Measurements from ENCODE around the gene ISCU. TPM values are rescaled to one million over a fixed set of nuclear protein-coding genes. Genes with fewer than 3 reads are reported as not detected.
A peak's percentile ranks its signal among the peaks of the same experiment; 100 is the strongest.

The ISCU gene
- total RNA-seq, 4 donors from 2014 or later, result 232 to 337 (median 249) TPM

DNA sequence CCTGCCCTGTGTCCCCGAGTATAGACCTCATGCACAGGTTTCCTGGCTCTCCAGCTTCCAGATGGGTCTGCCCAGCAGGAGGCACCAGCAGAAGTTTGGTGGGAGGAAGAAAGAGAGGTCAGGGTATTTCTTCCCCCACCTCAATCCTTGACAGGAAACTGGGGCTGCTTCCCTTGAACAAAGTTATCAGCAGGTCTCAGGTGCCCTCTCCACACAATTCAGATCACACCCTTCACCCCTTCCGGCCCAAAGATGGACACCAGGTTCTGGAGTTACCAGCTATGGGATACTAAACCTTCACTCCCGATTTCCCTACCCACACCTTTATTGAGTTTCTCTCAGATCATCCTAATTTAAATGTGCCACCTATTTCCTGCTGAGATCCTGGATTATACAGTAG is 2.6 kb upstream of the ISCU start:
- ATAC-seq (no peak), DNase-seq (no peak)
- H3K4me3 ChIP-seq, result peak overlapping the region; percentile 90 to 100 (median 94)
- H3K27ac ChIP-seq, result peak overlapping the region in 3 of 4 donors; percentile 92 to 97 (median 97)
- H3K27me3 ChIP-seq, result no peaks in the 10 kb centered on the region
- peaks cover 0 to 13% of the 10 kb centered on the region in 2 donors for H3K36me3 ChIP-seq
- no peaks in the 10 kb centered on the region for H3K9me3 ChIP-seq
- no peak for TF ChIP-seq POLR2A (IDR thresholded peaks at IDR 0.05)
- TF ChIP-seq, protein P1, sequence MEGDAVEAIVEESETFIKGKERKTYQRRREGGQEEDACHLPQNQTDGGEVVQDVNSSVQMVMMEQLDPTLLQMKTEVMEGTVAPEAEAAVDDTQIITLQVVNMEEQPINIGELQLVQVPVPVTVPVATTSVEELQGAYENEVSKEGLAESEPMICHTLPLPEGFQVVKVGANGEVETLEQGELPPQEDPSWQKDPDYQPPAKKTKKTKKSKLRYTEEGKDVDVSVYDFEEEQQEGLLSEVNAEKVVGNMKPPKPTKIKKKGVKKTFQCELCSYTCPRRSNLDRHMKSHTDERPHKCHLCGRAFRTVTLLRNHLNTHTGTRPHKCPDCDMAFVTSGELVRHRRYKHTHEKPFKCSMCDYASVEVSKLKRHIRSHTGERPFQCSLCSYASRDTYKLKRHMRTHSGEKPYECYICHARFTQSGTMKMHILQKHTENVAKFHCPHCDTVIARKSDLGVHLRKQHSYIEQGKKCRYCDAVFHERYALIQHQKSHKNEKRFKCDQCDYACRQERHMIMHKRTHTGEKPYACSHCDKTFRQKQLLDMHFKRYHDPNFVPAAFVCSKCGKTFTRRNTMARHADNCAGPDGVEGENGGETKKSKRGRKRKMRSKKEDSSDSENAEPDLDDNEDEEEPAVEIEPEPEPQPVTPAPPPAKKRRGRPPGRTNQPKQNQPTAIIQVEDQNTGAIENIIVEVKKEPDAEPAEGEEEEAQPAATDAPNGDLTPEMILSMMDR (IDR thresholded peaks at IDR 0.05 in 4 of 5, conservative IDR thresholded peaks at IDR 0.05 in 1 of 5), result no peak
- intact Hi-C loops (cut with DNase I; ENCODE audit: low total_unique reads), result loop anchor here (5.0 kb wide), 3 partner anchors 173 to 493 kb away; partner anchors contain the start of genes CORO1C and USP30
- in situ Hi-C loops (cut with MboI; ENCODE audit: low sequenced_read_pairs in 4 of 4), result loop anchor here (5.0 to 25.0 kb wide), 5 partner anchors 58 to 535 kb away; partner anchors contain the start of genes ALKBH2 (in 4 of the 4), UNG (in 4 of the 4) and SSH1 (in 1 of the 4)
- peaks cover 58 to 65% of the 10 kb centered on the region in 2 donors for H3K4me1 ChIP-seq

DNA sequence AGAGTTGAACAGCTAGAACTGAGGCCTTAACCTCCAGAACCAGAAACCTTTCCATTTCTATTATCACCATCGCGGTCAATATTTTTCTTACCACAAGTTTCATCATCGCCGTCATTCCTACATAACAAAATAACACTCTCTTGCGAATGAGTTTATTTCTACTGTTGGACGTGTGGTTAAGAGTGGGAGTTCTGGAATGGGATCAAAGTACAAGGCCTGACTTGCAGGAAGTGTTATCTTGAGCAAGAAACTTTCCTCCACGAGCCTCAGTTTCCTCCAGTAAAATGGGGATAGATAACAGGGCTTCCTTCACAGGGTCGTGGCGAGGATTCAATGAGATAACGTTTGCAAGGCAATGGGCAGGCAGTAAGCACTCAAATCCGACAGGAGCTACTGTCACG is 2.1 kb upstream of the ISCU start:
- H3K9me3 ChIP-seq, result no peaks in the 10 kb centered on the region
- no peak for DNase-seq
- no peak for TF ChIP-seq POLR2A (IDR thresholded peaks at IDR 0.05)
- TF ChIP-seq, protein P1 (IDR thresholded peaks at IDR 0.05 in 4 of 5, conservative IDR thresholded peaks at IDR 0.05 in 1 of 5), result no peak
- H3K36me3 ChIP-seq, result peaks cover 0 to 19% of the 10 kb centered on the region in 2 donors
- peaks cover 62 to 64% of the 10 kb centered on the region in 2 donors for H3K4me1 ChIP-seq
- H3K27ac ChIP-seq, result peak overlapping the region; percentile 92 to 97 (median 96)
- intact Hi-C loops (cut with DNase I; ENCODE audit: low total_unique reads) (loop anchor here (5.0 kb wide), 3 partner anchors 172 to 492 kb away; partner anchors contain the start of genes CORO1C and USP30), in situ Hi-C loops (cut with MboI; ENCODE audit: low sequenced_read_pairs in 4 of 4) (loop anchor here (5.0 to 25.0 kb wide), 5 partner anchors 57 to 534 kb away; partner anchors contain the start of genes ALKBH2 (in 4 of the 4), UNG (in 4 of the 4) and SSH1 (in 1 of the 4))
- no peaks in the 10 kb centered on the region for H3K27me3 ChIP-seq
- no peak for ATAC-seq
- H3K4me3 ChIP-seq, result peak overlapping the region; percentile 90 to 100 (median 94)

DNA sequence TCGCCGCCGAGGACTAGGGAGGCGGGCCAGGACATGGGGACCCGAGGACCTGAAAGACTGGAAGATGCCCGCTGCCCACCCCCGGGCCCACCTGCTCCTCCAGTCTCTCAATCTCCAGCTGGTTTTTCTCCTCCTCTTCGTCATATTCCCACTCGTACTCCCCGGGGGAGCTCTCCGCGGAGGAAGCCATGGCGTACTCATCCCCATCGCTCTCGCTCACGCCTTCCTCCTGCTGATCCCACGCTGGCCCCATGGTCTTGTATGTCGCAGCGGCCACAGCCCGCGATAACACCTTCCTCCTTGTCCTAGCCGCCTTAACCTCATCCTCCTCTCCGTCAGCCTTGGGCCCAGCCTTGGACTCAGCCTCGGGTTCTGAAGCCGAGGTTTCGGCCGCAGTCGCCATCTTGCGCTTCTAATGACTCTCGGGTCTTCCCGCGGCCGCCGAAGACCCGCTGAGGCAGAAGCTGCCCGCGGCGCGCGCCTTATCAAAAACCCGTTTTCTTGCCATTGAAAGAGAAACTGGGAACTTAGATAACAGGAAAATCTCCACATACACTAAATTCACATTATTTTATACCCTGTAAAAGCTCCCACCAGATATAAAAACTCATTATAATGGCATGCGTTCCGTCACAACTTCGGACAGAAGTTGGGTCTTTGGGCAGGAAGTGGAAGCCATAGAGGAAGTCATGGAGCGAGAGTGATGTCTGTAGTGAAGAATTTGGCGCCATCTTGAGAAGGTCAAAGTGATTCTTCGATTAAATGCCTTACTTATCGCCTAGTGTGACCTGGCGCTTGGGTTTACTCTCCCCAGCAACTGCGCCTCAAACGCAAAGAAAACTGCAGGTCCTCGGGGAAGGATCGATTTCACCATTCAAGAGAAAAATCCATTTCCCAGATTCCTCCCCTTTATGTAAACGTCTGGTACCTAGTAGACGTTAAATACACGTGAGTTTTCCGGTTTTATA is 1.4 kb upstream of the ISCU start, which contains the start of gene SART3:
SART3 (minus strand) TSS at position 422 of the 968 bp plus-strand sequence; CDS start at position 403, 19 bp downstream.
- TF ChIP-seq POLR2A (IDR thresholded peaks at IDR 0.05), result peak in 1 of 2 donors; percentile 69
- TF ChIP-seq, protein P1 (IDR thresholded peaks at IDR 0.05 in 4 of 5, conservative IDR thresholded peaks at IDR 0.05 in 1 of 5), result no peak
- Histone ChIP-seq H3K27me3 (no peaks in the 10 kb centered on the region), H3K36me3 (peaks cover 0 to 25% of the 10 kb centered on the region in 2 donors), H3K4me1 (peaks cover 62 to 64% of the 10 kb centered on the region in 2 donors), H3K4me3 (peak within 1 kb of the TSS; percentile 90 to 100 (median 94)), H3K27ac (peak within 1 kb of the TSS; percentile 92 to 97 (median 96)), H3K9me3 (no peaks in the 10 kb centered on the region)
- ATAC-seq, result peak; percentile 69 to 73
- peak; percentile 49 to 68 for DNase-seq
- intact Hi-C loops (cut with DNase I; ENCODE audit: low total_unique reads), result loop anchor here (5.0 kb wide), 3 partner anchors 171 to 491 kb away; partner anchors contain the start of genes CORO1C and USP30
- in situ Hi-C loops (cut with MboI; ENCODE audit: low sequenced_read_pairs in 4 of 4), result loop anchor here (5.0 to 25.0 kb wide), 5 partner anchors 56 to 534 kb away; partner anchors contain the start of genes ALKBH2 (in 4 of the 4), UNG (in 4 of the 4) and SSH1 (in 1 of the 4)

DNA sequence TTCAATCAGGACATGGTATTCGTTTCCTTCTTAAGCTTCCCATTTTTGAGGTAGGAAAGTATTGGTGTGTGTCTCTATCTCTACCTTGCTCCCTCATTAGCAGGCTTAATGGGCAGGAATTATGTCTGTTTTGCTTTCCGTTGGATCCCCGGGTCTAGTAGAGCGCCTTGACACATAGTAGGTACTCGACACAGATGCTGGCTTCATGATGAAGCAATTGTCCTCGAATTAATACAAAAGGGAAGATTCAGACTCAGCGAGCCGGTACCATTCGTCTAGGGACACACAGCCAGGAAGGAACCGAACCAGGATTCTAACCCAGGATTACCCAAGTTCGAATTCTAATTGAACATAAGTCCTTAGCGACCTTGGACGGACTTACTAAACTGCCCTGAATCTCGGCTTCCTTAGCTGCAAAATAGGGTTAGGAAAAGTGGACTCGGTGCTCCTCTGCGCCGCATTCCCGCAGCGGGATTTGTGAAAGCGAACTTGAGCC is 496 bp upstream of the ISCU start:
- DNase-seq (no peak), ATAC-seq (peak; percentile 6 to 8)
- peak overlapping the region; percentile 92 to 97 (median 96) for H3K27ac ChIP-seq
- TF ChIP-seq POLR2A (IDR thresholded peaks at IDR 0.05), result no peak
- TF ChIP-seq, protein P1 (IDR thresholded peaks at IDR 0.05 in 4 of 5, conservative IDR thresholded peaks at IDR 0.05 in 1 of 5), result no peak
- in situ Hi-C loops (cut with MboI; ENCODE audit: low sequenced_read_pairs in 4 of 4), result loop anchor here (5.0 to 25.0 kb wide), 5 partner anchors 55 to 533 kb away; partner anchors contain the start of genes ALKBH2 (in 4 of the 4), UNG (in 4 of the 4) and SSH1 (in 1 of the 4)
- intact Hi-C loops (cut with DNase I; ENCODE audit: low total_unique reads), result loop anchor here (1.0 to 5.0 kb wide), 6 partner anchors 47 to 490 kb away; partner anchors contain the start of genes CORO1C, FICD, SSH1 and USP30
- no peaks in the 10 kb centered on the region for H3K27me3 ChIP-seq
- H3K4me1 ChIP-seq, result peaks cover 60 to 62% of the 10 kb centered on the region in 2 donors
- peaks cover 0 to 33% of the 10 kb centered on the region in 2 donors for H3K36me3 ChIP-seq
- H3K9me3 ChIP-seq, result no peaks in the 10 kb centered on the region
- H3K4me3 ChIP-seq, result peak overlapping the region; percentile 90 to 100 (median 94)

Data from gastrocnemius medialis (tissue), 4 donors.